ENCODE results near the gene SSTR4. TPM values are rescaled to one million over a fixed set of nuclear protein-coding genes. Genes with fewer than 3 reads are reported as not detected.
"Not testable (repeated sequence)": the region's sequence is repeated elsewhere in the genome, so short reads cannot be mapped to it uniquely, and the experiment has no call there.

SSTR4 gene
- total RNA-seq, 2 experiments from 2014 or later, result not detected

DNA sequence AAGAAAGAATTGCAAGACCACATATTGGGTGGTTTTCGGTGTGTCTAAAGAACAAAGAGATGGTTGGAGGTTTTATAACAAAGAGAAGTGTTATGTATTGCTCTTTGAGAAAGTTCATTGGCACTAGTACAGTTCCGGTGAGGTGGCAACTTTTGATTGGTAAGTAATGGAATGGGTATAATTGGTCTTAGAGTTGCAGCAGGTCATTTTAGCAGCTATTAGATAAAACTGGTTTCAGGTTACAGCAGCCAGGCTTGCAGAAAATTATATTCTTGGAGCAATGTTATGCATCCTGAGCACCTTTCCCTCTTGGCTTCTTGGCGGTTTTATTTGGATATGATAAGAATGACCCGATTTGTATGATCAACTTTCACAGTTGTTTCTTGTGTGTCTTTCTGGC, 12.3 kb upstream of the SSTR4 start:
- DNase-seq, result no peak
- ChIA-PET CTCF (no interaction called here), POLR2A (no interaction called here)
- Mint-ChIP-seq H3K27ac (no peak overlapping the region), H3K4me3 (no peak overlapping the region), H3K9me3 (no peaks in the 10 kb centered on the region), H3K36me3 (ENCODE audit: low read depth) (no peaks in the 10 kb centered on the region), H3K27me3 (no peaks in the 10 kb centered on the region), H3K4me1 (no peaks in the 10 kb centered on the region)

DNA sequence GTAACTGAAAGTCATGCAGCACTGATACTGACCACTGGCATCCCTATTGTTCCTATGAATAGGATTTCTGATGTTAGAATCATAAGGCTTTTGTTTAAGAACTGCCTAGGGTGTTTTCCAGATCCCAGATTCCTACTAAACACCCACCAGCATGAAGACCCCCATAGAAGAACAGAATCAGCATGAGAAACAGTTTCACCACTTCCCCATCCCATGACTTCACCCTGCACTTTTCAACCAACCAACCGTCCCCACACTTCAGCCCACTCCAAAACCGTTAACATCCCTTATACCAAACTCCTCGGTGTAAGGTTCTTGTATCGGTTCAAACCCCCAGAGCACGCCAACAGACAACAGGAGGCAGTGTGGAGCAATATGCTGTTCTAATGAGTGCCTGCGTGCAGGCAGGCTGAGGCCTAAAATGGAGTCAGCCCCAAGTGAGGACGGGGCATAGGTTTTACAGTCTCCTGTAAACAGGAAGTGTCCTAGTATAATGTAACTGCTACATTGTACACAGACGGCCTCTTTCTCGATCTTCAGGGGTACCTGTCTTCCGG, 11.4 kb upstream of the SSTR4 start:
- no peak overlapping the region for H3K4me3 Mint-ChIP-seq
- no peaks in the 10 kb centered on the region for H3K4me1 Mint-ChIP-seq
- ChIA-PET CTCF (no interaction called here), POLR2A (no interaction called here)
- no peak for DNase-seq
- H3K36me3 Mint-ChIP-seq (ENCODE audit: low read depth), result no peaks in the 10 kb centered on the region
- H3K27me3 Mint-ChIP-seq, result no peaks in the 10 kb centered on the region
- no peaks in the 10 kb centered on the region for H3K9me3 Mint-ChIP-seq
- no peak overlapping the region for H3K27ac Mint-ChIP-seq

DNA sequence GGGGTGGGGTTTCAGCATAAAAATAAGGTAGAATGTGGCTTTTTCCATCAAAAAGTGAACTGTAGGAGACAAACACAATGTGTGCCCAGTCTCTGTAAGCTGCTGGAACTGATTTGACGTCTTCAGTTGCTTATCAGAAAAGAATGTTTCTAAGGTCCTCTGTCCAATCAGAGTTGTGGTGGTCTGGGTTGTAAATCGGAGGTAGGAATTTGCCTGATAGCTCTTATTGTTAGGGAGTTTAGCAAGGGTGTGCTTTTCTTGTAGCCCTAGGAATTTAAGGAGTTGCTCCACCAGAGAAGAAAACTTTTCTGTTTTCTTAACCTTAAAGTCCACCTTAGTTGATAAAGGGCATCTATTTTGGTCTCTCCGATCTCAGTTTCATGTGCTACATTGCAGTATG, 10.4 kb upstream of the SSTR4 start:
- POLR2A ChIA-PET, result no interaction called here
- Mint-ChIP-seq H3K36me3 (ENCODE audit: low read depth) (no peaks in the 10 kb centered on the region), H3K27me3 (no peaks in the 10 kb centered on the region), H3K9me3 (no peaks in the 10 kb centered on the region), H3K27ac (no peak overlapping the region), H3K4me3 (no peak overlapping the region), H3K4me1 (no peaks in the 10 kb centered on the region)
- CTCF ChIA-PET, result no interaction called here
- DNase-seq, result no peak

DNA sequence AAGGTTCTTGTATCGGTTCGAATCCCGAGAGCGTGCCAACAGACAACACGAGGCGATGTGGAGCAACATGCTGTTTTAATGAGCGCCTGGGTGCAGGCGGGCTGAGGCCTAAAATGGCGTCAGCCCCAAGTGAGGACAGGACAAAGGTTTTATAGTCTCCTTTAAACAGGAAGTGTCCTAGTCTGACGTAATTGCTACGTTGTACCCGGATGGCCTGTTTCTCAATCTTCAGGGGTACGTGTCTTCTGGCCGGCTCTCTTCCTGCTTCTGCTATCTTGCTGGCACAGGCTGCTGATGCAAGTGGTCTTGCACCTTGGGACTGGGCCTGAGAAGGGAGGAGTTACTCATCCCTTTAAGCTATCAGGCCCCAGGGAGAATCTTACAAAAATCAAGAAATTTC, 9.6 kb upstream of the SSTR4 start:
- H3K9me3 Mint-ChIP-seq; CTCF ChIA-PET; POLR2A ChIA-PET; H3K4me1 Mint-ChIP-seq; H3K27ac Mint-ChIP-seq; H3K4me3 Mint-ChIP-seq; DNase-seq; H3K27me3 Mint-ChIP-seq; H3K36me3 Mint-ChIP-seq (ENCODE audit: low read depth): not testable (repeated sequence)

DNA sequence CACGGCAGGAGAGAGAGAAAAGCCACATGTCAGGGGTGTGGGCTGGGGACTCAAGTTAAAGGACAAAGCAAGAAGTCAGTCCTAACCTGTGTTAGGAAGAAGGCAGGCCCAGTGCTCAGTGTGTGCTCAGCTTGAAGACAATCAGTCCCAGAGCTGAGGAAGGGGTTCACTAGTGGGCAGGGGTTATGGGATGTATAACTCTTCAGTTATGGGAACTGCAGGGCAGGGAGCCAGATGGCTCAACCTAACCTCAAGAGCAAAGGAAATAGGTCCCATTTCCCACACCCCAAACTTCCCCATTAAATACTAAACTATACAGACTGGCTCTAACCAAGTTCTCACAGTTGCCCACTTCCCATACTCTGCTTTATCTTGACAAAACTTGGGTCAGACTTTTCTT, 7.4 kb upstream of the SSTR4 start:
- ChIA-PET POLR2A (no interaction called here), CTCF (no interaction called here)
- Mint-ChIP-seq H3K27me3 (no peaks in the 10 kb centered on the region), H3K9me3 (no peaks in the 10 kb centered on the region), H3K27ac (no peak overlapping the region), H3K36me3 (ENCODE audit: low read depth) (no peaks in the 10 kb centered on the region), H3K4me1 (no peaks in the 10 kb centered on the region), H3K4me3 (no peak overlapping the region)
- no peak for DNase-seq

DNA sequence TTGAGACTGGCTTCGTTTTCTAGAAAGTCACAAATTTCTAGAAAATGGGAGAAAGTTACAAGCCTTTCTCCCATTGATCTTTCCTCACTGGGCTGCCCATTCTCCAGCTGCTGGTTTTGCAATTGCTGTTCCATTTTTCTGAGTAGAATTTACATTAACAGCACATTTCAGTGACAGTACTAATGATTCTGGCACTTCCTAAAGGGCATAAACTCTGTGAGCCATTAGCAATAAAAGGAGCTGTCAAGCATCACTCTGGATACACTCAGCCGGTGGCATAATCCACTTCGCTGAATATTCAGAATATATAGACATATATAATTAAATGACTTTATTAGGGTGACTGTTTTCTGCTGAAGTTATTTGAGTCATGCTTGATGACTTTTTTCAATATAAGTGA, 6.7 kb upstream of the SSTR4 start:
- Mint-ChIP-seq H3K27me3 (peaks cover 2% of the 10 kb centered on the region), H3K27ac (no peak overlapping the region), H3K36me3 (ENCODE audit: low read depth) (no peaks in the 10 kb centered on the region), H3K4me3 (no peak overlapping the region), H3K9me3 (no peaks in the 10 kb centered on the region), H3K4me1 (no peaks in the 10 kb centered on the region)
- ChIA-PET CTCF (no interaction called here), POLR2A (no interaction called here)
- no peak for DNase-seq

DNA sequence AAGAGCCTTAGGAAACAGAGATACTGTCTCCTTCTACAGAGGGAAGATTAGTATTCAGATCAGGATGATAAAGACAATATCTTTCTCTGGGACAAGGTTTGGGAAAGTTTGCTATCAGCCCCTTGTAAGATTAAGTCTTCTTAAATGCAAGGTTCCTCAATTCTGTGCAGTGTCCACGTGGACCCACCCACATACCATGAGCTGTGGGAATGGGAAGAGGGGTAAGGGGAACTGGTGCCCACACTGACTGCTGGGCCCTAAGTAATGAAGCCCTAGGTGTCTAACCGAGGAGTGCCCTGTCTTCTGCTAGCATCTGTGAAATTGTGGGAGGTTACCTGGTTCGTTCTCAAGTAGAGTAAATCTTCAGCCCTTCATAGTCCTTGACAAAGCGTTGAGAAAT, 5.8 kb upstream of the SSTR4 start:
- Mint-ChIP-seq H3K27me3 (peaks cover 2% of the 10 kb centered on the region), H3K4me1 (no peaks in the 10 kb centered on the region), H3K9me3 (no peaks in the 10 kb centered on the region), H3K4me3 (no peak overlapping the region), H3K27ac (no peak overlapping the region), H3K36me3 (ENCODE audit: low read depth) (no peaks in the 10 kb centered on the region)
- ChIA-PET CTCF (no interaction called here), POLR2A (no interaction called here)
- DNase-seq, result no peak

DNA sequence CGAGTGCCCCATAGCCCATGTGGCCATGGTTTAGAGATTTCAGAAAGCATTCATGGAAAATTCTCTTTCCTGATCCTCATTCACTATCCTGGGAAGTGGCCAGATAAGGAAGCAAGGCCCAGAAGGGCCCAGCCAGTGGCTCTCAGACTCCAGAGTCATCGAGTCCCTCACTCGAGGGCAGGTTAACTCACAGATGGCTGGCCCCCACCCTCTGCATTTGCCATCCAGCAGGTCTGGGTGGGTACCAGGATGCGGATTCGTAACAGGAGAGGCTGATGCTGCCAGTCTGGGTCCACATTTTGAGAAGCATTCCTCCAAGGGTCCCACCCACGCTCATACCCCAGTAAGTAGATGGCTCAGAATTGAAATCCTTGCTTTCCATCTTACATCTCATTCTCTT, 3.8 kb upstream of the SSTR4 start:
- H3K27ac Mint-ChIP-seq, result no peak overlapping the region
- DNase-seq, result no peak
- POLR2A ChIA-PET, result no interaction called here
- H3K36me3 Mint-ChIP-seq (ENCODE audit: low read depth), result no peaks in the 10 kb centered on the region
- H3K4me3 Mint-ChIP-seq, result no peak overlapping the region
- no peaks in the 10 kb centered on the region for H3K9me3 Mint-ChIP-seq
- CTCF ChIA-PET, result no interaction called here
- H3K27me3 Mint-ChIP-seq, result peaks cover 2% of the 10 kb centered on the region
- no peaks in the 10 kb centered on the region for H3K4me1 Mint-ChIP-seq

DNA sequence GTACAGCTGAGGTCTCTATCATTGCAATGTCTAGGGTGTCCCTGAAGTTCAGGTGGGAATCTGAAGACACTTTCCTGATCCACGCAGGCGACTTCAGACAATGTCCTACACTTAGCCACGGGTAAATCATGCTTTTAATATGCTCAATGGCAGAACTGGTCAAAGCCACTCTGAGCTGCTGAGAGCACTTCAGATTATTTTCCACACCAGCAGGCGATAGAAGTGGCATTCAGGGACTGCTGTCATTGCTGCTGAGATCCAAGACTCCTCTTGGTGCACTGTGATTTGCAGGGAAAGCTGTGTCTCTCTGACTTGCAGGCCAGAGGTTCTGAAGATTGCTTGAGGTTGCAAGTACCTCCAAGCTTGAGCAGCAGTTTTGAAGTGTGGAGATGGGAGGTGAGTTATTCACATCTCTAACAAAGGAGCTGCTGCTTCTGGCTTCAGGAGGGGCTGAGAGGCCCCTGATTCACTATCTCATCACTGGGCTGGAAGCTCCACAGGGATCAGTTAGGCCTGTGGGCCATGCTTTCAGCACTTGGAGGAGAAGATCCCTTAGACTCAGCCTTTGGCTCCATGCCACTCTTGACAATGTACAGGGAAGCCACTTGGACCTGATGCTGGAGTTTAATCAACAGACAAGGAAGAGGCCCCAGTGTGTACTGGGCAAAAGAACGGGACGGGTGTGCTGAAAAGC, 2.9 kb upstream of the SSTR4 start:
- ChIA-PET CTCF (no interaction called here), POLR2A (no interaction called here)
- peaks cover 2% of the 10 kb centered on the region for H3K27me3 Mint-ChIP-seq
- H3K9me3 Mint-ChIP-seq, result no peaks in the 10 kb centered on the region
- no peak for DNase-seq
- no peak overlapping the region for H3K27ac Mint-ChIP-seq
- no peak overlapping the region for H3K4me3 Mint-ChIP-seq
- no peaks in the 10 kb centered on the region for H3K36me3 Mint-ChIP-seq (ENCODE audit: low read depth)
- H3K4me1 Mint-ChIP-seq, result no peaks in the 10 kb centered on the region

DNA sequence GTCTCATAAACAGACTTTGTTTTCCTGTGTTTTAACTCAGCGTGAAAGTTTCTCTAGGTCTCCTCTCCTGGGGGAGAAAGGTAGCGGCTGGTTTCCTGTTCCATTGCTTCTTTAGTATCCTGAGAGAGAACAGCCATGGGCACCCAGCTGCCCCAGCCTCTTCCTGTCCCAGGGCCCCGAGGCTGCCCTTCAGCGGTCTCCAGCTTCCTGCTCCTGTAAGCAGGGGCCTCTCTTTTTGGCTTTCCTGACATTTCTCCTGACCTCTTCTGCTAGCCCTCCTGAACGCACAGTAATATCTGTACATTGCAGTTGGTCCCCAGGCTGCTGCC, 2.4 kb upstream of the SSTR4 start:
- no peak overlapping the region for H3K27ac Mint-ChIP-seq
- no peaks in the 10 kb centered on the region for H3K36me3 Mint-ChIP-seq (ENCODE audit: low read depth)
- ChIA-PET CTCF (no interaction called here), POLR2A (no interaction called here)
- no peaks in the 10 kb centered on the region for H3K9me3 Mint-ChIP-seq
- peaks cover 2% of the 10 kb centered on the region for H3K27me3 Mint-ChIP-seq
- DNase-seq, result no peak
- H3K4me1 Mint-ChIP-seq, result no peaks in the 10 kb centered on the region
- H3K4me3 Mint-ChIP-seq, result no peak overlapping the region

DNA sequence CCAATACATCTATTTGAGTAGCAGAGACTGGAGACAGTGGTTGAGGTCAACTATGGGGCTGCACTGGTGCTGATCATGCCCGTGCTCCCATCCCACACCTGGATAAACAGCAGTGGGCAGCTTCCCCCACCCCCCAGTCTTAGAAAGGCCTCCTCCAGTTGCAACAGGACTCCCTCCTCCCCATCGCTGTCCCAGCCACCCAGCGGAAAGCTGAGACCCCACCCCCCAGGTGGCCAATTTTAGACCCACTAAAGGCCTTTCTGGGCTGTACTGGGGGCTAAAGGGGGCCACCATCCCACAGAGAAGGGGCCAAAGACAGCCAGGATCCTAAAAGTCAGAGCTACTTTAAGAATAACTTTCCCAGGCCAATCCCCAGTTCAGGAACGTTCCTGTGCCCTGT, 1.2 kb upstream of the SSTR4 start:
- peaks cover 2% of the 10 kb centered on the region for H3K27me3 Mint-ChIP-seq
- H3K9me3 Mint-ChIP-seq, result no peaks in the 10 kb centered on the region
- H3K4me3 Mint-ChIP-seq, result no peak overlapping the region
- no peaks in the 10 kb centered on the region for H3K36me3 Mint-ChIP-seq (ENCODE audit: low read depth)
- CTCF ChIA-PET, result no interaction called here
- no peak for DNase-seq
- H3K4me1 Mint-ChIP-seq, result no peaks in the 10 kb centered on the region
- no peak overlapping the region for H3K27ac Mint-ChIP-seq
- POLR2A ChIA-PET, result interaction anchor here (0.6 kb wide), 1 partner anchor 122 kb away, joined by 3 read pairs; no protein-coding TSS in a partner anchor

DNA sequence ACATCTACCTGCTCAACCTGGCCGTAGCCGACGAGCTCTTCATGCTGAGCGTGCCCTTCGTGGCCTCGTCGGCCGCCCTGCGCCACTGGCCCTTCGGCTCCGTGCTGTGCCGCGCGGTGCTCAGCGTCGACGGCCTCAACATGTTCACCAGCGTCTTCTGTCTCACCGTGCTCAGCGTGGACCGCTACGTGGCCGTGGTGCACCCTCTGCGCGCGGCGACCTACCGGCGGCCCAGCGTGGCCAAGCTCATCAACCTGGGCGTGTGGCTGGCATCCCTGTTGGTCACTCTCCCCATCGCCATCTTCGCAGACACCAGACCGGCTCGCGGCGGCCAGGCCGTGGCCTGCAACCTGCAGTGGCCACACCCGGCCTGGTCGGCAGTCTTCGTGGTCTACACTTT, 619 bp downstream of the SSTR4 start:
- Mint-ChIP-seq H3K27ac (no peak overlapping the region), H3K27me3 (peaks cover 8% of the 10 kb centered on the region), H3K4me1 (no peaks in the 10 kb centered on the region), H3K9me3 (no peaks in the 10 kb centered on the region), H3K4me3 (no peak overlapping the region), H3K36me3 (ENCODE audit: low read depth) (no peaks in the 10 kb centered on the region)
- DNase-seq, result no peak
- ChIA-PET POLR2A (no interaction called here), CTCF (no interaction called here)

DNA sequence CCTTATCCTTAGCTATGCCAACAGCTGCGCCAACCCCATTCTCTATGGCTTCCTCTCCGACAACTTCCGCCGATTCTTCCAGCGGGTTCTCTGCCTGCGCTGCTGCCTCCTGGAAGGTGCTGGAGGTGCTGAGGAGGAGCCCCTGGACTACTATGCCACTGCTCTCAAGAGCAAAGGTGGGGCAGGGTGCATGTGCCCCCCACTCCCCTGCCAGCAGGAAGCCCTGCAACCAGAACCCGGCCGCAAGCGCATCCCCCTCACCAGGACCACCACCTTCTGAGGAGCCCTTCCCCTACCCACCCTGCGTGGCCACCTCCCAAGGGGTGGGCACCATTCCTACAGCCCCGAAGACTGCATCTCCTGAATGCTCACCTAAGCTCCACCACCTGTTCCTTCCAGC, 1.3 kb downstream of the SSTR4 start:
- Mint-ChIP-seq H3K4me1 (no peaks in the 10 kb centered on the region), H3K4me3 (no peak overlapping the region), H3K9me3 (no peaks in the 10 kb centered on the region), H3K27ac (no peak overlapping the region), H3K27me3 (peaks cover 8% of the 10 kb centered on the region), H3K36me3 (ENCODE audit: low read depth) (no peaks in the 10 kb centered on the region)
- ChIA-PET CTCF (no interaction called here), POLR2A (no interaction called here)
- DNase-seq, result no peak

DNA sequence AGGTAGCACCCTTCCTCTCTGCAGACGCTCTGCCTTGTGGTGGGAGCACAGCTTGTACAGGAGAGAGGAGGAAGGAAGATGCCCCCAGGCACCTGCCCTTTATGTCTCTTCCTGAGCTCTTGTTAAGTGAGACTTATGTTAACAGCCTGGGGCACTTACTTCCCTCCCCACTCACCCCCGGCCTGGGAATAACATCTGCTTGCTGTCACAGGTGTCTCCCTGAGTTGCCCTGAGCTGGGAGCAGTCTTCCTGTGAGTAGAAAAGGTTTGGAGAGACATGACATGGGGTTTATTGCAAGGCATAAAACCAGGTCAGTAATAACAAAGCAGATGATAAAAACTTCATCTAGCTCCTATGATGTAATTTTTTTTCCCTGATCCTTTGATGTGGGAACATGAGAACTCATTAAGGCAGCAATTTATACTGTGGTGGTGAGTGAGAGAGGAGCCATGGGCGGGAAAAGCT, 1.9 kb downstream of the SSTR4 start:
- ChIA-PET POLR2A (no interaction called here), CTCF (no interaction called here)
- Mint-ChIP-seq H3K36me3 (ENCODE audit: low read depth) (no peaks in the 10 kb centered on the region), H3K9me3 (no peaks in the 10 kb centered on the region), H3K27ac (no peak overlapping the region), H3K27me3 (peaks cover 11% of the 10 kb centered on the region), H3K4me3 (no peak overlapping the region), H3K4me1 (no peaks in the 10 kb centered on the region)
- DNase-seq, result no peak

Measured in activated CD4-positive, alpha-beta memory T cell treated with anti-CD3 and anti-CD28 coated beads, Interleukin-2, amount 10 ng/mL, durations not matched to agents 7 days and 5 days (primary cell).